Stimulated activated CD8-positive, alpha-beta memory T cell treated with anti-CD3 and anti-CD28 coated beads, Interleukin-7, amount 100 ng/mL, for 48 hours (primary cell): ENCODE data around the gene MAX.
"Not testable (repeated sequence)": the region's sequence is repeated elsewhere in the genome, so short reads cannot be mapped to it uniquely, and the experiment has no call there.

Experiments
- DNase-seq, 2 donors: peaks; one replicate each; pipeline ENCODE4 v3.0.0-alpha.2; 2020; ENCODE audit warnings: low read depth in 1 of 2; ENCODE audit errors: extremely low read depth in 1 of 2

The MAX gene

DNA sequence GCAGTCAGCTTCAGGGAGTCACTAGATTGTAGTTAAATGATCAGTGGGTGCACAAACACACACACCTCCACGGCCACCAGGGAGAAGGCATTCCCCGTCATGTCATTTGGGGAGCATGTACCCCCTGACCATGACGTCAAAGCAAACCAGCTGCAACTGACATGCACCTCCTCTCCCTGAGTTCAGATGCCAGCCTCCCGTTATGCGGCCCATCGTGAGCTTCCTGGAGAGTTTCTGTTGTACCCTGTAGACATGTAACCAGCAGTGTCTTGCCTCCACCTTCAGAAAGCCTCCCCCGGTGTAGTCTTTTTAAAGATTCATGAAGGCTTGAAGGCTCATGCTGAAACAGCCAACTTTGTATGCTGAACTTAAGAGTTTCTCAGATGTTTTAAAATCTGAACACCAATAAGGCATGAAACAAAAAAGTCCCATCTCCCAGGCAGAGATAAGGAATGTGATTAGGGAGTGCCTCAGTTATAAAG, 60.8 kb downstream of the MAX start:
- DNase-seq = no peak

DNA sequence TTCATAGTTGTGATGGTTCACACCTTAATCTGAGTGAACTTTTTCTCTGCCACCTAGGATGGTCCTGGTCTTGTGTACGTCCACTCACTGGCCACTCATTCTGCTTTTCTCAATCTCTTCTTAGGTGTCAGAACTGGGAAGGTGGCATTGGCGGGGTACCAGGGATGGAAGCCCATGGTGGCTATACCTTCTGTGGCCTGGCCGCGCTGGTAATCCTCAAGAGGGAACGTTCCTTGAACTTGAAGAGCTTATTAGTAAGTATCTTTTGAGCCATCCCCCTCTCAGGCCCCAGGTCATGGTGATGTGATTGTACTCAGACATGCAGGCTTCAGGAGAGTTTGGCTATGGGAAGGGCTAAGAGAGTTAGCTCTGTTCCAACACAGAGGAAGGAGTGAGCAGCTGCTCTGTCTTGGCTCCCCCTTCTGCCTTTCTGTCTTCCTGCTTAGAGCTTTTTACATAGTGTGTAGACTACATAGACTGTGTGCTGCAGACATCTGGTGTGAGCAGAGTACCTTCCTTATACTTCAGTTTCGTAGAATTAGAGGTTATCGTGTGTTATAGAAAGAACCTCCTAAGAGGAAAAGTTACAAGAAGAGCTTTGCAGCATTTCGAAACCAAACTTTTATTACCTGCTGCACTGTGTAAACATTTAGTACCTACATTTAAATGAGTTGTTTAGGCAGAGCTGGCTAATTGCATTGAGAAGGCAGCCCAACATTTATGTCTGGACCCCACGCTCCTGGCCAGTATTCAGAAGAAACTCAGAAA, 61.5 kb downstream of the MAX start:
- DNase-seq = no peak

DNA sequence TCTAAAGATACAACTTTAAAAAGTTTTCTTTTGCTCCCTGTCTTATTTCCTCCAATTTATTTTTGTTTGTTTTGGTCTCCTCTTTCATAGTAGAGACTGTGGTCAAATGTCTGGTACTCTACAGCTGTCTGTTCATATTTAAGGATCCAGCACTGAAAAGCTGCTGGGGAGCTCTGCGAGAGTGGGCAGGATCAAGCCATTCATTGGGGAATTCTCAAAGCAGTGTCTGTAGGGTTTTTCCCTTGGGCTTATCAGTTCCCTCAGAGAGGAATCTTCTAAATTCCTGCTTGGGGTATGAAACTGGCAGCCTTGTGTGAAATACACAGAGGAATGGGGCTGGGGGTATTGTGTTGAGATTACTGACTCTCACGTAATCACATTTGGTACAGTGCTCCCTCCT, 63.4 kb downstream of the MAX start:
- no peak for DNase-seq

DNA sequence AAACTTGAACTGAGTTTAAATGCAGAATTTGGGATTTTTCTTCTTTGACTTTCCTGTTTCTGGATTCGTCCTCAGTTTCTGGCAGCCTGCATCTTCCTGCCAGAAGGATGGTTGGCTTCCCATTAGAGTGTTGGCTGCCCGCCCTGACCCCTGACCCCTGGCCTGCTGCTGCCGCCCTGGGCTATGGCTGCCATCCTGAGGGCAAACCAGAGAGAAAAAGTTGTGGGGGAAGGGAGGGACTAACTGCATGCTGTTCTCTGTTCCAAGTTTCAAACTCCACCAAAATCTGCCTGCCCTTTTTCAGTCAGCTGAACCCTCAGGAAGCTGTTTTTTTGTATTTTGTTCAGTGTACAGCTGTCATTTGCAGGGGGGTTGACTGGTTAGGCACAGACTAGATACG, 67.3 kb downstream of the MAX start:
- DNase-seq = no peak

DNA sequence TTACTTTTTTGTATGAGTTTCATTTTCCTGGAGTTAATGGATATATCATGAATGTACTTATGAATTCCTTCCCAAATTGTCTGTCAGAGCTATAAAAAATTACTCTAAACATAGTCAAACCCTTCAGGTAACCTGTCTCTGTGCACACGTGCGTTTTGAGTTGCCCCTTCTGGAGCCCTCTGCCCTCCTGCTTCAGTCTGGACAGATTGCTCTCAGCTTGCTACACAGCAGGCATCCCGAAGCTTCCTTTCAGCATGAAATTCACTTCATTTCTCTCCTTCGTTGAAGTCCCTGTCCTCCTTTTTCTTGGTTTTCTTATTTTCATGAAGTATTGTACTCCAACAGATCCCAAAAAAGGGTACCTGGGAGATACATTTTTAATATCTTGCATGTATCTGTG, 68.3 kb downstream of the MAX start:
- no peak for DNase-seq

DNA sequence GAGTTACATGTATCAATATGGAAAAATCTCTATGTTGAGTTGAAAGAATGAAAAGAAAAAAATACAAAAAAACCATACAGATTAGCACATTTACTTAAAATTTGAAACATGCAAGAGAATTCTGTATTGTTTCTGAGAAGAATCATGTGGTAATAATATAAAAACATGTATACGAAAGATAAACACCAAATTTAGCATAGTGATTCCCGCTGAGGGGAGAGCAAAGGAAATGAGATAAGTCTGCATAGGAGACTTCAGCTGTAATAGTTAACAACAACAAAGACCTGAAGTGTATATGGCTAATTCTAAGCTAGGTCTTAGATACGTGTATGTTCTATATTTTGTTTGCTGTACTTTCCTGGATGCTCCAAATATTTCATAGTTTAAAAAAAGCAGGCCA, 69.1 kb downstream of the MAX start:
- no peak for DNase-seq

DNA sequence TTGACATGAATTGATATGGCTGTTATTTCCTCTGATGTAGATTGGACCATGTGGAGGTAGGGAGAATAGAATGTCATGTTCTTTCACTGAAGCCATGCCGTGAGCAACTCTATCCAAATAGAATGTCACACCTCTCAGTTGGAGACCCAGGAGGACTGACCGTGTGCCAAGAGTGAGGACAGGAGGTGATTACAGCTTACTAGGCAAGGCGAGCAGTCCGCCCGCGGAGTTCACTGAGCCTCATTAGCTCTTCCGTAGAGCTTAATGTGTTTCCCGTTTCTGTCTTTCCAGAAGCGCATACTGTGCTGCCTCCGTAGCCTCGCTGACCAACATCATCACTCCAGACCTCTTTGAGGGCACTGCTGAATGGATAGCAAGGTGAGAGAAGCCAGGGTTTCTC, 70.0 kb downstream of the MAX start:
- no peak for DNase-seq

DNA sequence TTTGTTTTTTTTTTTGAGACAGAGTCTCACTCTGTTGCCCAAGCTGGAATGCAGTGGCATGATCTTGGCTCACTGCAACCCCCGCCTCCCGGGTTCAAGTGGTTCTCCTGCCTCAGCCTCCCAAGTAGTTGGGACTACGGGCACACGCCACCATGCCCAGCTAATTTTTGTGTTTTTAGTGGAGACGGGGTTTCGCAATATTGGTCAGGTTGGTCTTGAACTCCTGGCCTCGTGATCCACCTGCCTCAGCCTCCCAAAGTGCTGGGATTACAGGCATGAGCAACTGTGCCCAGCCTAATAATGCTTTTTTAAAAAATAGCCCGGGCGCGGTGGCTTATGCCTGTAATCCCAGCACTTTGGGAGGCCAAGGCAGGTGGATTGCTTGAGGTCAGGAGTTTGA, 71.0 kb downstream of the MAX start:
- DNase-seq = not testable (repeated sequence)

DNA sequence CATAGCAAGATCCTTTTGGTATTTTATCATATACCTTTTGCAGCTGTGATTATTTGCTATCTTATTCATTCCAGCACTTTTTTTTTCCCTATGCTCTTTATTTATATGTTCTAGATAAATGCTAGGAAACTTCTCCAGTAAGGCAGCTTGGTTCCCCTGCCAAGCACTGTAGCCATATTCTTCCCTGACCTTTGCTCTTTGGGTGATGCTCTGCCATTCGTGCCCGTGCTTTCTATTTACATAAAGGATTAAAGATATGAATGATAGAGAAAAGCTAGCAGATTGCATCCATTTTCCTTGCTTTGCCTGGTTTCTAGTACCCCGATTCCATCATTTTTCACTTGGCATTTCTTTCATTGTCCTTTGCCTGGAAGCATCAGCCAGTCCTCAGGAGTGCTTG, 73.4 kb downstream of the MAX start:
- DNase-seq = no peak

DNA sequence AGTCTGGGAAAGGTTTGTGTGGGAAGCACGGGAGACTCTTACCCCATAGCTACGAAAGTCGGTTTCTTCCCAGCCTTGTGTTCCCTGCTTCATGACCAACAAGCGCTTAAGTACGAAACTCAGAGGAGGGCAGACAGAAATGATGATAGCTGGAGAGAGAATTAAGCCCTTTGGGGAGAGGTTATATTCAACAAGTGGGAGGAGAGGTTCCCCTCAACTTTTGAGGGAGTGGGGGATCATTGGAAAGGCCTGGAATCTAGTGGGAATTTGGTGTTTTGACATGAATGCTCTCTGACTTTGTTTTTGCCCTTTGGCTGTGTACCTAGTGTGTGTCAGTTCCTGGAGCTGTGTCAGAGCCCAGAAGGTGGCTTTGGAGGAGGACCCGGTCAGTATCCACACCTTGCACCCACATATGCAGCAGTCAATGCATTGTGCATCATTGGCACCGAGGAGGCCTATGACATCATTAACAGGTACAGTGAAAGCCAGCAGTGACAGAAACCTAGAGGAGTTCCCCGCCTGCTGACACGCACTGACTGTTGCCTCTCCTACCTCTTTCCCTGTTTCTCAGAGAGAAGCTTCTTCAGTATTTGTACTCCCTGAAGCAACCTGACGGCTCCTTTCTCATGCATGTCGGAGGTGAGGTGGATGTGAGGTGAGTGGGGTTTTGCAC, 75.1 kb downstream of the MAX start:
- no peak for DNase-seq

DNA sequence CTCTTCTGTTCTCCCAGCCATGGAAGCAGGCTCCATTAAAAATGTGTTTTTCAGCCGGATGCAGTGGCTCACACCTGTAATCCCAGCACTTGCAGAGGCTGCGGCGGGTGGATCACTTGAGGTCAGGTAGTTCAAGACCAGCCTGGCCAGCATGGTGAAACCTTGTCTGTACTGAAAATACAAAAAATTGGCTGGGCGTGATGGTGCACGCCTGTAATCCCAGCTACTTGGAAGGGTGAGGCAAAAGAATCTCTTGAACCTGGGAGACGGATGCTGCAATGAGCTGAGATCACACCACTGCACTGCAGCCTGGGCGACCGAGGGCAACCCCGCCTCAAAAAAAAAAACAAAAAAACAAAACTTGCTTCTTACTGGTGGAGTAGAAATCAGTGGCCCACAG, 75.8 kb downstream of the MAX start:
- DNase-seq = no peak

DNA sequence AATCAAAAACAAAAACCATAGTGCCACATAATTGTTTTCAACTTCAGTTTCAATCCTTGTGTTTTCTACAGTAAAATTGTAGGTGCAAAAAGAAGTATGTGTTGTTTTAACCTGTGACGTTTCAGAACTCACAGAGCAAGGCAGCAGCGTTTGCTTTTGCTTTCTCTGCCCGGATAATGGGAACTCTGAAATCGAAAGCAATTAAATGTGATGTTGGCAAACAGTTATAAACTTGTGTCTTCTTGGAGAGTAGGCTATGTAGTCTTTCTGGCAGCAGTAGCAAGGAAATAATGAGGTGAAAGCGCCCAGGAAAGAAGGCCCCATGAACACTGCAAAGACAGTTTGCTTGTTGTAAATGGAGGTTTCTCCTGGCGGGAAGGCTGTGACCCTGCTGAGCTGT, 76.5 kb downstream of the MAX start:
- DNase-seq = no peak
